GM12892 (cell line): Measurements from ENCODE around the gene PRKAG2.

Source experiments
- POLR2A ChIP-seq: IDR thresholded peaks from 2 replicates; pipeline ENCODE4 v1.6.1; 2011; ENCODE audit warnings: low read depth, low read length, control low read depth
- POLR2AphosphoS5 ChIP-seq: IDR thresholded peaks from 2 replicates; pipeline ENCODE4 v1.6.1; 2011; ENCODE audit warnings: low read depth, low read length, control low read depth

DNA sequence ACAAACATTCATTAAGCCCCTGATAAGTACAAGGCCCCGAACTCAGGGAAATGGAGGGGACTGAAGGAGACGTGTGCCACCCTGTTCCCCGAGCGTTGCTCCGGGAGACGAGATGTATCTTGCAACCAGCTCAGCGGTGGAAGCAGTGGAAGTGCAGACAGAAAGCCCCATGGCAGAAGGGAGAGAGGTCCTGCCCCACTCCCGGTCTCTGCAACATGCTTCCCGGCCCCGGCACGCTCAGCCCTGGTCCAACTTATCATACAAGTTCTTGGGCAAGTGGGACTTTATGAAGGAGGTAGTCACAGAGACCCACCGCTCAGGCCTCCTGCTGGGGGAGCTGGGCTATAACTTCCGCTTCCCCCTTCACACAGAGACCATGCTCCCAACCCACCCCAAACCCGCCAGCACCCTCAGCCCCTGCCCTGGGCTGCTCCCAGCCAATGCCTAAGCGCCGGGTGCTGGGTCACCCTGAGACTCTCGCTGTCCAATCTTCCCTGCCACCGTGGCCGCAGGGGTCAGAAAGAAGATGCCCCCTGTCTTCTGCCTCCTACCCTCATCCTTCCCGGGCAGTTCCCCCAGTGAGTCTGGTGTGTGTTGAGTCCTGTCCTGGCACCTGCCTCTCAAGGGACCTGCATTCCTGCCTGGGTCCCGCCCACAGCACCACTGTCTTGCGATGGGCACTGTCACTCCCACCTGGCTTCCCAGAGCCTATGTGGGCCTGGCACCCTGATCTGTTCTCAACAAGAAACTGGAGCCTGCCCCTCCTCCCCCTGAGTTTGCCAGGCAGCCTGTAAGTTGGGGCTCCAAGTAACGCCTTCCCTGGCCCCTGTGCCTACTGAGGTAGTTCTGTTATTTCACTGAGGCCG is 157.7 kb downstream of the PRKAG2 start:
- no peak for TF ChIP-seq POLR2AphosphoS5
- no peak for TF ChIP-seq POLR2A
